HepG2 (cell line): ENCODE results near the gene RREB1. TPM values are rescaled to one million over a fixed set of nuclear protein-coding genes. Genes with fewer than 3 reads are reported as not detected.
A peak's percentile ranks its signal among the peaks of the same experiment; 100 is the strongest.

Experiments
- ADNP ChIP-seq: sonication (generic); formaldehyde crosslinking; IDR thresholded peaks from 2 replicates; pipeline ENCODE4 v1.4.0; 2020; ENCODE audit warnings: missing genetic modification reagents
- HNRNPLL ChIP-seq: fragments of 200-400 bp; formaldehyde crosslinking; IDR thresholded peaks from 2 replicates; pipeline ENCODE4 v1.6.1; 2017; ENCODE audit warnings: mild to moderate bottlenecking, low read depth, low read length; ENCODE audit not compliant: poor library complexity, severe bottlenecking
- RAD21 ChIP-seq: fragments of 450-650 bp; formaldehyde crosslinking; IDR thresholded peaks from 2 replicates; pipeline ENCODE4 v1.5.0; 2020; ENCODE audit warnings: mild to moderate bottlenecking
- RXRA ChIP-seq: sonication (generic); formaldehyde crosslinking; IDR thresholded peaks from 2 replicates; pipeline ENCODE4 v1.5.1; 2020; ENCODE audit warnings: missing genetic modification reagents
- ZHX2 ChIP-seq, 2 experiments: sonication (generic) in 1 of 2; formaldehyde crosslinking in 1 of 2; IDR thresholded peaks; 2 replicates each; pipeline versions ENCODE4 v1.6.1 to v1.9.0; 2014 to 2022; ENCODE audit warnings: antibody characterized with exemption in 1 of 2, borderline replicate concordance in 1 of 2, inconsistent platforms in 1 of 2, low read depth in 1 of 2, missing genetic modification reagents in 1 of 2
- ZMAT3 ChIP-seq: sonication (generic); formaldehyde crosslinking; conservative IDR thresholded peaks from 2 replicates; pipeline ENCODE4 v1.7.0; 2021; ENCODE audit warnings: missing genetic modification reagents
- ZNF263 ChIP-seq: sonication (generic); formaldehyde crosslinking; IDR thresholded peaks from 2 replicates; pipeline ENCODE4 v1.4.0; 2020; ENCODE audit warnings: missing genetic modification reagents
- ZNF264 ChIP-seq: sonication (generic); formaldehyde crosslinking; IDR thresholded peaks from 2 replicates; pipeline ENCODE4 v1.4.0; 2020; ENCODE audit warnings: missing genetic modification reagents
- ZNF552 ChIP-seq: sonication (generic); formaldehyde crosslinking; IDR thresholded peaks from 2 replicates; pipeline ENCODE4 v1.9.0; 2022; ENCODE audit warnings: missing genetic modification reagents, mild to moderate bottlenecking, borderline replicate concordance
- ZNF563 ChIP-seq: sonication (generic); formaldehyde crosslinking; IDR thresholded peaks from 2 replicates; pipeline ENCODE4 v1.8.0; 2022; ENCODE audit warnings: mild to moderate bottlenecking, moderate library complexity, missing genetic modification reagents
- ZNF574 ChIP-seq: sonication (generic); formaldehyde crosslinking; IDR thresholded peaks from 2 replicates; pipeline ENCODE4 v1.4.0; 2020; ENCODE audit warnings: missing genetic modification reagents
- ZNF839 ChIP-seq: sonication (generic); formaldehyde crosslinking; IDR thresholded peaks from 2 replicates; pipeline ENCODE4 v1.4.0; 2020; ENCODE audit warnings: missing genetic modification reagents, mild to moderate bottlenecking, borderline replicate concordance
- polyA plus RNA-seq, 8 experiments: library from polyadenylated mRNA; depleted of rRNA in 3 of 8; stranded (reverse) in 7 of 8; unstranded in 1 of 8; fragments of >200 nt; fragmentation: Illumina TruSeq in 4 of 8; extraction: Trizol in 4 of 8; gene quantifications; 2 replicates each; pipeline versions ENCODE4 v1.2.1 to v1.2.3, GENCODE V29; 2011 to 2016; ENCODE audit warnings: low read depth in 4 of 8, missing spikeins in 1 of 8, mixed read lengths in 1 of 8; ENCODE audit not compliant: insufficient read depth in 1 of 8
- total RNA-seq, 5 experiments: library from RNA; depleted of rRNA; stranded (reverse); fragments of >200 nt; fragmentation: Illumina TruSeq; extraction: Trizol; gene quantifications; 2 replicates each; pipeline ENCODE4 v1.2.3, GENCODE V29; 2016; ENCODE audit warnings: low read depth in 1 of 5
- TF ChIP-seq, protein P1 (sequence below): sonication (generic); formaldehyde crosslinking; IDR thresholded peaks from 2 replicates; pipeline ENCODE4 v1.5.1; 2020; ENCODE audit warnings: mild to moderate bottlenecking, moderate library complexity, missing genetic modification reagents
- TF ChIP-seq, protein P2 (sequence below): sonication (generic); formaldehyde crosslinking; IDR thresholded peaks from 2 replicates; pipeline ENCODE4 v1.4.0; 2020; ENCODE audit warnings: missing genetic modification reagents

RREB1 gene
- total and polyA plus RNA-seq, 2 of the 13 experiments (the other 11 are each of a cell fraction or from before 2014, with no cell fraction given) = 6.1 to 23.2 TPM

GRCh38 chr6:7108964-7109836 lies 1.4 kb downstream of the RREB1 start (continued):
- TF ChIP-seq ZHX2 (IDR thresholded peaks at IDR 0.05; ENCODE audit: low read depth) (no peak), ZHX2 (CRISPR knock-in tag; IDR thresholded peaks at IDR 0.05; ENCODE audit: borderline replicate concordance) (no peak), ZMAT3 (no peak), ZNF839 (CRISPR knock-in tag) (no peak), ADNP (CRISPR knock-in tag) (no peak), RXRA (CRISPR knock-in tag) (no peak), ZNF563 (CRISPR knock-in tag) (no peak), ZNF574 (CRISPR knock-in tag) (peak; percentile 43), HNRNPLL (no peak), ZNF264 (CRISPR knock-in tag) (no peak), ZNF552 (no peak), RAD21 (CRISPR knock-in tag) (no peak), ZNF263 (CRISPR knock-in tag) (no peak)
- TF ChIP-seq, protein P1, sequence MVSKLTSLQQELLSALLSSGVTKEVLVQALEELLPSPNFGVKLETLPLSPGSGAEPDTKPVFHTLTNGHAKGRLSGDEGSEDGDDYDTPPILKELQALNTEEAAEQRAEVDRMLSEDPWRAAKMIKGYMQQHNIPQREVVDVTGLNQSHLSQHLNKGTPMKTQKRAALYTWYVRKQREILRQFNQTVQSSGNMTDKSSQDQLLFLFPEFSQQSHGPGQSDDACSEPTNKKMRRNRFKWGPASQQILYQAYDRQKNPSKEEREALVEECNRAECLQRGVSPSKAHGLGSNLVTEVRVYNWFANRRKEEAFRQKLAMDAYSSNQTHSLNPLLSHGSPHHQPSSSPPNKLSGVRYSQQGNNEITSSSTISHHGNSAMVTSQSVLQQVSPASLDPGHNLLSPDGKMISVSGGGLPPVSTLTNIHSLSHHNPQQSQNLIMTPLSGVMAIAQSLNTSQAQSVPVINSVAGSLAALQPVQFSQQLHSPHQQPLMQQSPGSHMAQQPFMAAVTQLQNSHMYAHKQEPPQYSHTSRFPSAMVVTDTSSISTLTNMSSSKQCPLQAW (CRISPR knock-in tag) = no peak
- TF ChIP-seq, protein P2, sequence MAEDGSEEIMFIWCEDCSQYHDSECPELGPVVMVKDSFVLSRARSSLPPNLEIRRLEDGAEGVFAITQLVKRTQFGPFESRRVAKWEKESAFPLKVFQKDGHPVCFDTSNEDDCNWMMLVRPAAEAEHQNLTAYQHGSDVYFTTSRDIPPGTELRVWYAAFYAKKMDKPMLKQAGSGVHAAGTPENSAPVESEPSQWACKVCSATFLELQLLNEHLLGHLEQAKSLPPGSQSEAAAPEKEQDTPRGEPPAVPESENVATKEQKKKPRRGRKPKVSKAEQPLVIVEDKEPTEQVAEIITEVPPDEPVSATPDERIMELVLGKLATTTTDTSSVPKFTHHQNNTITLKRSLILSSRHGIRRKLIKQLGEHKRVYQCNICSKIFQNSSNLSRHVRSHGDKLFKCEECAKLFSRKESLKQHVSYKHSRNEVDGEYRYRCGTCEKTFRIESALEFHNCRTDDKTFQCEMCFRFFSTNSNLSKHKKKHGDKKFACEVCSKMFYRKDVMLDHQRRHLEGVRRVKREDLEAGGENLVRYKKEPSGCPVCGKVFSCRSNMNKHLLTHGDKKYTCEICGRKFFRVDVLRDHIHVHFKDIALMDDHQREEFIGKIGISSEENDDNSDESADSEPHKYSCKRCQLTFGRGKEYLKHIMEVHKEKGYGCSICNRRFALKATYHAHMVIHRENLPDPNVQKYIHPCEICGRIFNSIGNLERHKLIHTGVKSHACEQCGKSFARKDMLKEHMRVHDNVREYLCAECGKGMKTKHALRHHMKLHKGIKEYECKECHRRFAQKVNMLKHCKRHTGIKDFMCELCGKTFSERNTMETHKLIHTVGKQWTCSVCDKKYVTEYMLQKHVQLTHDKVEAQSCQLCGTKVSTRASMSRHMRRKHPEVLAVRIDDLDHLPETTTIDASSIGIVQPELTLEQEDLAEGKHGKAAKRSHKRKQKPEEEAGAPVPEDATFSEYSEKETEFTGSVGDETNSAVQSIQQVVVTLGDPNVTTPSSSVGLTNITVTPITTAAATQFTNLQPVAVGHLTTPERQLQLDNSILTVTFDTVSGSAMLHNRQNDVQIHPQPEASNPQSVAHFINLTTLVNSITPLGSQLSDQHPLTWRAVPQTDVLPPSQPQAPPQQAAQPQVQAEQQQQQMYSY (CRISPR knock-in tag) = peak; percentile 42; the same call in 1 of the 2 replicates
